Trophoblast cell (in vitro differentiated cells and primary cell): Measurements from ENCODE around the gene MTCH1.

Experiments
- DNase-seq, 2 donors: peaks; one replicate each; pipeline ENCODE4 v3.0.0-alpha.2; 2016
- H2AFZ ChIP-seq: 2 replicates; pipeline ENCODE4 v1.6.1; 2013; ENCODE audit warnings: low read length, moderate library complexity, mild to moderate bottlenecking; ENCODE audit not compliant: insufficient read depth, poor library complexity
- H2AK5ac ChIP-seq: 2 replicates; pipeline ENCODE4 v1.6.1; 2013; ENCODE audit warnings: mild to moderate bottlenecking, low read length
- H2BK120ac ChIP-seq: 2 replicates; pipeline ENCODE4 v1.6.1; 2013; ENCODE audit warnings: low read length, mild to moderate bottlenecking, moderate library complexity; ENCODE audit not compliant: insufficient read depth, poor library complexity
- H2BK12ac ChIP-seq: 2 replicates; pipeline ENCODE4 v1.6.1; 2013; ENCODE audit warnings: mild to moderate bottlenecking, low read length, moderate library complexity
- H2BK5ac ChIP-seq: 2 replicates; pipeline ENCODE4 v1.6.1; 2013; ENCODE audit warnings: low read length, low read depth, moderate library complexity, mild to moderate bottlenecking; ENCODE audit not compliant: poor library complexity
- H3K14ac ChIP-seq: 2 replicates; pipeline ENCODE4 v1.6.1; 2013; ENCODE audit warnings: mild to moderate bottlenecking, low read length
- H3K18ac ChIP-seq: 2 replicates; pipeline ENCODE4 v1.6.1; 2013; ENCODE audit warnings: mild to moderate bottlenecking, low read length
- H3K23ac ChIP-seq: 2 replicates; pipeline ENCODE4 v1.6.1; 2013; ENCODE audit warnings: low read length
- H3K27ac ChIP-seq: 2 replicates; pipeline ENCODE4 v1.5.1; 2013; ENCODE audit warnings: low read depth, mild to moderate bottlenecking, inconsistent platforms, low read length, moderate library complexity
- H3K27me3 ChIP-seq: 2 replicates; pipeline ENCODE4 v1.6.1; 2013; ENCODE audit warnings: inconsistent platforms, mild to moderate bottlenecking, low read length, moderate library complexity; ENCODE audit not compliant: insufficient read depth
- H3K36me3 ChIP-seq, 2 experiments: 1 replicate in 1 of 2; 2 replicates in 1 of 2; pipeline ENCODE4 v1.6.1; 2013; ENCODE audit warnings: low read length in 2 of 2, mild to moderate bottlenecking in 2 of 2, moderate library complexity in 1 of 2; ENCODE audit not compliant: insufficient read depth in 2 of 2, control insufficient read depth in 1 of 2
- H3K4ac ChIP-seq: 2 replicates; pipeline ENCODE4 v1.6.1; 2013; ENCODE audit warnings: low read depth, mild to moderate bottlenecking, low read length, moderate library complexity
- H3K4me1 ChIP-seq, 2 experiments: 1 replicate in 1 of 2; 2 replicates in 1 of 2; pipeline ENCODE4 v1.6.1; 2013; ENCODE audit warnings: low read length in 2 of 2, mild to moderate bottlenecking in 2 of 2, moderate library complexity in 1 of 2; ENCODE audit not compliant: insufficient read depth in 2 of 2, control insufficient read depth in 1 of 2
- H3K4me2 ChIP-seq: 2 replicates; pipeline ENCODE4 v1.6.1; 2013; ENCODE audit warnings: inconsistent platforms, mild to moderate bottlenecking, low read length, moderate library complexity
- H3K4me3 ChIP-seq: 2 replicates; pipeline ENCODE4 v1.5.1; 2013; ENCODE audit warnings: mild to moderate bottlenecking, low read depth, low read length, inconsistent platforms
- H3K79me1 ChIP-seq: one replicate; pipeline ENCODE4 v1.6.1; 2013; ENCODE audit warnings: low read length
- H3K79me2 ChIP-seq: 2 replicates; pipeline ENCODE4 v1.6.1; 2013; ENCODE audit warnings: low read length, mild to moderate bottlenecking; ENCODE audit not compliant: control insufficient read depth, insufficient read depth, poor library complexity
- H3K9ac ChIP-seq: 2 replicates; pipeline ENCODE4 v1.6.1; 2013; ENCODE audit warnings: mild to moderate bottlenecking, low read length
- H3K9me3 ChIP-seq: 2 replicates; pipeline ENCODE4 v1.6.1; 2013; ENCODE audit warnings: low read depth, mild to moderate bottlenecking, control low read depth, inconsistent platforms, low read length; ENCODE audit not compliant: insufficient read depth
- H4K12ac ChIP-seq: 2 replicates; pipeline ENCODE4 v1.6.1; 2013; ENCODE audit warnings: low read depth, mild to moderate bottlenecking, low read length, moderate library complexity
- H4K8ac ChIP-seq: 2 replicates; pipeline ENCODE4 v1.6.1; 2013; ENCODE audit warnings: low read depth, mild to moderate bottlenecking, low read length, moderate library complexity
- H4K91ac ChIP-seq: one replicate; pipeline ENCODE4 v1.6.1; 2013; ENCODE audit warnings: low read depth, mild to moderate bottlenecking, low read length, moderate library complexity
- WGBS: extraction: QIAGEN DNeasy Blood & Tissue Kit; methylation state at CpG from one replicate; pipeline ENCODE4 v1.1.7; 2013; ENCODE audit warnings: missing lambda C conversion rate; ENCODE audit not compliant: insufficient read length, insufficient coverage; ENCODE audit errors: extremely low coverage; 5-methylcytosine and 5-hydroxymethylcytosine counted together

The MTCH1 gene

DNA sequence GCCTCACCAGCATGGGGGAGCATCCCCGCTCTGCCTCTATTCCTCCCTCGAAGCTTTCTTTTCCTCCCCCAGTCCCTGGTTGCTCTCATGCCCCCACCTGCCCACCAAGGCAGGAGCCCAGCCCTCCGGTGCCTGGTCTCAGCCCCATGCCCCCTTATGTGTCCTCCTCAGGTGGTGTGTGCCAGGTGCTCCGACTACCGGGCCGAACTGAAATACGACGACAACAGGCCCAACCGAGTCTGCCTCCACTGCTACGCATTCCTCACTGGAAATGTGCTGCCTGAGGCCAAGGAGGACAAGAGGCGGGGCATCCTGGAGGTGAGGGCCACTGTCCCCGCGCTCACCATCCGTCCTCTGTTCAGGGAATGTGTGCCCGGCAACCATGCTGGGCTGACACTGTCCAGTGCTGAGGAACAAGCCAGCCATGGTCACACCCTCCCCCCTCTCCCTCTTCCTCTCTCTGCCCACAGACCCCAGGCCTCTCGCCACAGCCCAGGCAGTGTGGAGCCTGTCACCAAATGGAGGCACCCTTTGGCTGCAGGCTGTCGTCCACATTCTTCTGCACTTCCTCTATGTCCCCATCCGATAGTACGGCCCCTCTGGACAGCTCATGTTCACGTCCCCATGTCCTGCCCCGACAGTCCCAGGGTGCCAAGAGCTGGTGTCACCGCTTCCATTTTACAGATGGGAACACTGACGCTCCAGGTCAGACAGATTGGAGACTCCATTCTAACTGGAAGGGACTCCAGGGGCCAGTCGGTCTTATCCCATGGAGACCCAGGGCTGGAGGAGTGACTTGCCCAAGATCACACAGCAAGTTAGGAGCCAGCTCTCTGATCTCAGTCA, 39.8 kb upstream of the MTCH1 start:
- no CpG with 5 or more reads among the region's 24 CpGs for whole genome bisulfite sequencing
- Histone ChIP-seq H2BK5ac (no peak overlapping the region), H3K18ac (no peak overlapping the region), H2BK120ac (no peak overlapping the region), H4K91ac (no peak overlapping the region), H4K12ac (no peak overlapping the region), H2AK5ac (no peak overlapping the region), H3K9ac (no peak overlapping the region), H3K27ac (no peak overlapping the region), H2BK12ac (no peak overlapping the region), H3K4ac (no peak overlapping the region), H3K79me1 (no peaks in the 10 kb centered on the region), H3K4me3 (no peak overlapping the region), H3K79me2 (no peaks in the 10 kb centered on the region), H3K36me3 (no peaks in the 10 kb centered on the region), H3K27me3 (no peaks in the 10 kb centered on the region), H3K4me2 (no peak overlapping the region), H3K9me3 (peaks cover 5% of the 10 kb centered on the region), H4K8ac (no peak overlapping the region), H3K14ac (no peak overlapping the region), H3K23ac (no peak overlapping the region), H2AFZ (no peak overlapping the region), H3K4me1 (no peaks in the 10 kb centered on the region)
- DNase-seq, result peak; percentile 37 to 67

DNA sequence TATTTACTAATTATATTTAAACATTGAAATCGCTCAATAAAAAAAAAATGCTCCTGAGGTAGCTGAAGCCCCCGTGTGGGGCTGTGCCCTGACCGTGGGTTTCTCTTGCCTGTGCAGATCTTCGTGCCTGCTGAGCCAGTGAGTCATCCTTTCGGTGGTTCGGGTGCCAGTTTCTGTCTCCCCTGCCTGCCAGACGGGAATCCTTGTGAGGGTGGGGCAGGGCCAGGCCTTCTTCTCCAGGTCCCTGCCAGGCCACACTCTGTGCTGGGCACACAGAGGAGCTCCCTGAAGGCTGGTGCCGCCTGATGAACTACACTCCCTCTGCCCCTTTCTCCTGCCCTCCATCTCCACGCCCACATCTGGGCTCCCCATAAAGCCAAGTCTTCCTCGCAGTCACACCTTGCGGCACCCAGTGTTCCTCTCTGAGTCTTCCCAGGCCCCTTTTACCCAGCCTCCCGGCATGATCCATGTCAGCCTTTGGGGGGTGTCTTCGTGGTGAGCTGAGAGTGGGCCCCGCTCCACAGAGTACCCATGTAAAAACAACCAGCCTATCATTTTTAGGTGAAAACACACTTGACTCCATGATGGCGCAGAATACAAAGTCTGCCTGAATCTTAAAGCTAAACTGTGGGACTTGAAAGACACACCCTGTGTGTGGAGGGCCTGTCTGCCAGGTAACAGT, 38.8 kb upstream of the MTCH1 start:
- peaks cover 5% of the 10 kb centered on the region for H3K9me3 ChIP-seq
- H3K4ac ChIP-seq, result no peak overlapping the region
- H3K18ac ChIP-seq, result no peak overlapping the region
- no peak overlapping the region for H2BK120ac ChIP-seq
- H3K36me3 ChIP-seq, result no peaks in the 10 kb centered on the region
- H3K79me2 ChIP-seq, result no peaks in the 10 kb centered on the region
- no peak overlapping the region for H4K8ac ChIP-seq
- no peak overlapping the region for H4K91ac ChIP-seq
- no peak overlapping the region for H3K14ac ChIP-seq
- H2BK5ac ChIP-seq, result no peak overlapping the region
- no peaks in the 10 kb centered on the region for H3K4me1 ChIP-seq
- H3K9ac ChIP-seq, result no peak overlapping the region
- no CpG with 5 or more reads among the region's 15 CpGs for WGBS
- H3K27me3 ChIP-seq, result no peaks in the 10 kb centered on the region
- H3K4me2 ChIP-seq, result no peak overlapping the region
- no peaks in the 10 kb centered on the region for H3K79me1 ChIP-seq
- no peak overlapping the region for H2BK12ac ChIP-seq
- H3K27ac ChIP-seq, result no peak overlapping the region
- H3K23ac ChIP-seq, result no peak overlapping the region
- H2AFZ ChIP-seq, result no peak overlapping the region
- no peak for DNase-seq
- H4K12ac ChIP-seq, result no peak overlapping the region
- H2AK5ac ChIP-seq, result no peak overlapping the region
- H3K4me3 ChIP-seq, result no peak overlapping the region

DNA sequence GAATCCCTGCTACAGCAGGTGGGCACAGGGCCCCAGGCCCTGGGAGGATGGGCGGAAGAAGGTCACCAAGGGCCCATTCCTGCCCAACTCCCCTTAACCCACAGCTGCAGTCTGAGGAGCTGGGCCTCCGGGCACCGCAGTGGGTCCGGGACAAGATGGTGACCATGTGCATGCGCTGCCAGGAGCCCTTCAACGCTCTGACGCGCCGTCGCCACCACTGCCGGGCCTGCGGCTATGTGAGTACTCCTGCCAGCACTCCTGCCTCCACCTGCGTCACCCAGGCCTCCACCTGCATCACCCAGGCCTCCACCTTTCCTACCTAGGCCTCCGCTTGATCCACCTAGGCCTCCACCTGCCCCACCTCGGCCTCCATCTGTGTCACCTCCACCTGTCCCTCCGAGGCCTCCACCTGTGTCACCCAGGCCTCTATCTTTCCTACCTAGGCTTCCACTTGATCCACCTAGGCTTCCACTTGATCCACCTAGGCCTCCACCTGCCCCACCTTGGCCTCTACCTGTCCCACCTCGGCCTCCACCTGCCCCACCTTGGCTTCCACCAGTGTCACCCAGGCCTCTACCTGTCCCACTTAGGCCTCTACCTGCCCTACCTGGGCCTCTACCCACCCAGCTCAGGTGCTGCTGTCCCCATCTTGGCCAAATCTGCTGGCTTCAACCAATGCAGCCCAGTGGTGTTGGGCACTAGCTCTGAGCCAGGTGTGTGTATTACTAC, 36.3 kb upstream of the MTCH1 start:
- Histone ChIP-seq H3K23ac (no peak overlapping the region), H4K91ac (no peak overlapping the region), H2AFZ (no peak overlapping the region), H2BK12ac (no peak overlapping the region), H3K18ac (no peak overlapping the region), H3K4me2 (no peak overlapping the region), H3K9ac (no peak overlapping the region), H3K27me3 (no peaks in the 10 kb centered on the region), H2BK5ac (no peak overlapping the region), H3K4ac (no peak overlapping the region), H3K4me3 (no peak overlapping the region), H3K14ac (no peak overlapping the region), H3K9me3 (peaks cover 5% of the 10 kb centered on the region), H4K8ac (no peak overlapping the region), H3K4me1 (no peaks in the 10 kb centered on the region), H4K12ac (no peak overlapping the region), H3K79me1 (no peaks in the 10 kb centered on the region), H3K36me3 (no peaks in the 10 kb centered on the region), H3K79me2 (no peaks in the 10 kb centered on the region), H2BK120ac (no peak overlapping the region), H2AK5ac (no peak overlapping the region), H3K27ac (no peak overlapping the region)
- no peak for DNase-seq
- WGBS, result no CpG with 5 or more reads among the region's 17 CpGs

DNA sequence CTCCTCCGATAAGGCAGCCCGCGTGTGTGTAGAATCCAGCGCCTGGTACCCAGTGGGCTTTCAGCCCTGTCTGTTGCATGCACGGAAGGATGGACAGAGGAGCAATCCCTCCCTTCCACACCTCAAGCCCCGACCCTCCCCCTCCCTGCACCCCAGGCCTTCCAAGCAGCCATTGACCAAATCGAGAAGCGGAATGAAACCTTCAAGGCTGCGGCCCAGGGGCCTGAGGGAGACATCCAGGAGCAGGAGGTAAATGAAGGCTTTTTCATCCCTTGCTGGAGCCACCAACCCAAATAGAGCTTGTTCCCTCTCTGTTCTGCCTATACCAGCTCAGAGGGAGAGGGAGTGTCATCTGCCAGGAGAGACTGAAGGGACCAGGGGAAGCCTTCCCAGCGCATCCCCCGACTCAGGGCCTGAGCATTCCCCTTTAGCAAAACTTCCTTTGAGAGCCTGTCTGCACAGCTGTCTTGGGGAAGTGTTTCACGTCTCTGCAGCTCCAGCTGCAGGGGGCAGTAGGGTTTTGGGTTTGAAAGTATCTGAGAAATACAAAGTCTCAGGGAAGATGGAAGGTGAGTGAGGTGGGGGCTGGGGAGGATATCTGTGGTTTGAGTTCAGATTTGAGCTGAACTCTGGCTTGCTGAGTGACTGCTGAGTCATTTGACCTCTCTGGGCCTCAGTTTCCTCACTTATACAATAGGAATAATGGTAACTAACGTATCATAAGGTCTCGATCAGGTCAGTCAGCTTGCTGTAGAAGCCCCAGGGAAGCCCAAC, 35.5 kb upstream of the MTCH1 start:
- Histone ChIP-seq H3K23ac (no peak overlapping the region), H2AK5ac (no peak overlapping the region), H3K18ac (no peak overlapping the region), H2BK5ac (no peak overlapping the region), H3K14ac (no peak overlapping the region), H4K8ac (no peak overlapping the region), H3K9ac (no peak overlapping the region), H3K4me1 (no peaks in the 10 kb centered on the region), H2BK120ac (no peak overlapping the region), H3K27me3 (no peaks in the 10 kb centered on the region), H4K91ac (no peak overlapping the region), H3K9me3 (peaks cover 5% of the 10 kb centered on the region), H3K36me3 (no peaks in the 10 kb centered on the region), H3K79me2 (no peaks in the 10 kb centered on the region), H2BK12ac (no peak overlapping the region), H3K4me2 (no peak overlapping the region), H3K4ac (no peak overlapping the region), H2AFZ (no peak overlapping the region), H4K12ac (no peak overlapping the region), H3K79me1 (no peaks in the 10 kb centered on the region), H3K27ac (no peak overlapping the region), H3K4me3 (no peak overlapping the region)
- WGBS, result no CpG with 5 or more reads among the region's 14 CpGs
- DNase-seq, result peak in 1 of 2 donors; percentile 43
